Stomach (tissue), 4 donors: Measurements from ENCODE around the gene OBSCN.

Source experiments
- POLR2A ChIP-seq, 4 donors: fragments of 450-650 bp; IDR thresholded peaks; one replicate each; pipeline ENCODE4 v1.6.1; 2016; ENCODE audit warnings: antibody characterized with exemption in 4 of 4, control low read depth in 2 of 4, mild to moderate bottlenecking in 1 of 4, moderate library complexity in 1 of 4
- TF ChIP-seq, protein P1 (sequence below), 7 experiments: fragments of 450-650 bp in 4 of 7; fragments of 200-600 bp in 3 of 7; sonication (generic) in 3 of 7; IDR thresholded peaks; one replicate each; pipeline ENCODE4 v1.5.1; 2016 to 2019; ENCODE audit warnings: antibody characterized with exemption in 7 of 7, control low read depth in 2 of 7, mild to moderate bottlenecking in 1 of 7

DNA sequence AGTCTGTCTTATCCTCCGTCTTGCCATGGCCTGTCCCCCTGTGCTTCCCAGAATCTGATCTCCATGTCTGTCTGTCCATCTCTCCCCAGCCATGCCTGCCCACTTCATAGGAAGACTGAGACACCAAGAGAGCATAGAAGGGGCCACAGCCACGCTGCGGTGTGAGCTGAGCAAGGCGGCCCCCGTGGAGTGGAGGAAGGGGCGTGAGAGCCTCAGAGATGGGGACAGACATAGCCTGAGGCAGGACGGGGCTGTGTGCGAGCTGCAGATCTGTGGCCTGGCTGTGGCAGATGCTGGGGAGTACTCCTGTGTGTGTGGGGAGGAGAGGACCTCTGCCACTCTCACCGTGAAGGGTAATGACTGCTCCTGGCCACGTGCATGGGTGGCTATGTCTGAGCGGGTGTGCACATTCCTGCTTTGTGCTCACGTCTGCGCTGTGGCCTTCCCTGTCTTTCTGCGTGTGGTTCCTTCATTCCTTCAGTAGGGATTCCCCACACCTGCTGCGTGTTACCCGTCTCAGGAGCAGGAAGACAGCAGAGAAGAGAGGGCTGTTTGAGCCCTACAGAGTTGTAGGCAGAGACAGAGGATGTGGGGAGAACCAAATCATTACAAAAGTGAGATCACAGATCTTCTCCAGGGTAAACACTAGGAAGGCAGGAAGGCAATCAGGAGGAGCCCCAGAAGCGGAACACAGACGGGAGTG lies 80.8 kb downstream of the OBSCN start:
- TF ChIP-seq, protein P1, sequence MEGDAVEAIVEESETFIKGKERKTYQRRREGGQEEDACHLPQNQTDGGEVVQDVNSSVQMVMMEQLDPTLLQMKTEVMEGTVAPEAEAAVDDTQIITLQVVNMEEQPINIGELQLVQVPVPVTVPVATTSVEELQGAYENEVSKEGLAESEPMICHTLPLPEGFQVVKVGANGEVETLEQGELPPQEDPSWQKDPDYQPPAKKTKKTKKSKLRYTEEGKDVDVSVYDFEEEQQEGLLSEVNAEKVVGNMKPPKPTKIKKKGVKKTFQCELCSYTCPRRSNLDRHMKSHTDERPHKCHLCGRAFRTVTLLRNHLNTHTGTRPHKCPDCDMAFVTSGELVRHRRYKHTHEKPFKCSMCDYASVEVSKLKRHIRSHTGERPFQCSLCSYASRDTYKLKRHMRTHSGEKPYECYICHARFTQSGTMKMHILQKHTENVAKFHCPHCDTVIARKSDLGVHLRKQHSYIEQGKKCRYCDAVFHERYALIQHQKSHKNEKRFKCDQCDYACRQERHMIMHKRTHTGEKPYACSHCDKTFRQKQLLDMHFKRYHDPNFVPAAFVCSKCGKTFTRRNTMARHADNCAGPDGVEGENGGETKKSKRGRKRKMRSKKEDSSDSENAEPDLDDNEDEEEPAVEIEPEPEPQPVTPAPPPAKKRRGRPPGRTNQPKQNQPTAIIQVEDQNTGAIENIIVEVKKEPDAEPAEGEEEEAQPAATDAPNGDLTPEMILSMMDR (IDR thresholded peaks at IDR 0.05), result no peak
- no peak for TF ChIP-seq POLR2A (IDR thresholded peaks at IDR 0.05)
